ENCODE data around the gene CCDC27. TPM values are rescaled to one million over a fixed set of nuclear protein-coding genes. Genes with fewer than 3 reads are reported as not detected.
"Not testable (repeated sequence)": the region's sequence is repeated elsewhere in the genome, so short reads cannot be mapped to it uniquely, and the experiment has no call there.

The CCDC27 gene
- total RNA-seq, 1 donor from 2014 or later = not detected

- DNase-seq (ENCODE audit: low read depth in 2 of 2) = no peak
Observed at GRCh38 chr1:3789421-3790300, 37.4 kb downstream of the CCDC27 start.

DNA sequence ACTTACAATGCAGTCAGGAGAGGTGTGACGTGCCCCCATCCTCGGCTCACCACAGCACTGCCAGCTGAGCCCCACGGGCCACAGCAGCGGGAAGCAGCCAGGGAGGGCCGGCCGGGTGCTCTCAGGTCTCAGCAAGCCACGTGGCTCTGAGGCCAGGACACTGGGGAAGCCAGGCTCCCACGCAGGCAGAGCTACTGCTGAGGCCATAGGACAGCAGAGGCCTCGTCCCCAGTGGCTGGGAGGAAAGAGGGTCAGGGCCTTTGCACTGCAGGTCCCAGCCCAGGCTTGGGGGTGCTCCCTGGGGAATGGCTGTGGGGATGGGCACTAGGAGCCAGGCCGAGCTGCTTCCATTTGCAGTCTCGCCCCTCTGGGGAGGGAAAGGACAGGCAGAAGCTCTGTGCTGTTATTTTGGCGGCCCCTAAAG lies 38.3 kb downstream of the CCDC27 start:
- DNase-seq (ENCODE audit: low read depth in 2 of 2) = no peak

GRCh38 chr1:3790952-3791351 lies 38.7 kb downstream of the CCDC27 start:
- no peak for DNase-seq (ENCODE audit: low read depth in 2 of 2)

GRCh38 chr1:3795453-3796214 lies 43.4 kb downstream of the CCDC27 start:
- DNase-seq (ENCODE audit: low read depth in 2 of 2) = no peak

- peak; percentile 73 to 94 for DNase-seq (ENCODE audit: low read depth in 2 of 2)
Observed at GRCh38 chr1:3796215-3797061, 44.2 kb downstream of the CCDC27 start, which contains the start of gene LRRC47. Gene LRRC47 (minus strand): TSS chr1:3796498. CDS start chr1:3796476, 22 bp downstream.

DNA sequence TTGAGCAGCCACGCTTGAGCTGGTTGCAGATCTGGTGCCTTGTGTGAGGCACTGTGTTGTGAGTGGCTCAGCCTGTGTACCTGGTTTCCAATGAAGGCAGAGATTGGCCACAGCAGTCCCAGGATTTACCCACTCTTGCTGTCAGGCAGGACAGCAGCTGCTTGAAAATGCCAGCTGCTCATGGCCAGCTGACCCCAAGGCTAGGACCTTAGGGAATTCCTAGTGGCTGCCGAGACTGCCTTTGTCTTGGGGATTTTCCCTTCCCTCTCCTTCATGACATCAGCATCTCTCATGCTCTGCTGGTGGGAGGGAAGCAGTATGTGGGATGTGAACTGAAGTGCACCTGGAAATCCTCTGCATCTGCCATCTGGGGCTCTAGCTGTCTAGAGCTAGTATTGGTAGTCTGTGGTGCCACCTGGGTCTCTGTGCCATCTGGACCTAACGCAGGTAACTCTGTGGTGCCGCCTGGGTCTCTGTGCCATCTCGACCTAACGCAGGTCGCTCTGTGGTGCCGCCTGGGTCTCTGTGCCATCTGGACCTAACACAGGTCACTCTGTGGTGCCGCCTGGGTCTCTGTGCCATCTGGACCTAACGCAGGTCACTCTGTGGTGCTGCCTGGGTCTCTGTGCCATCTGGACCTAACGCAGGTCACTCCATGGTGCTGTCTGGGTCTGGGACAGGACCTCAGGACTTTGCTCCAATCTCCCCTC lies 47.9 kb downstream of the CCDC27 start:
- DNase-seq (ENCODE audit: low read depth in 2 of 2) = no peak

DNA sequence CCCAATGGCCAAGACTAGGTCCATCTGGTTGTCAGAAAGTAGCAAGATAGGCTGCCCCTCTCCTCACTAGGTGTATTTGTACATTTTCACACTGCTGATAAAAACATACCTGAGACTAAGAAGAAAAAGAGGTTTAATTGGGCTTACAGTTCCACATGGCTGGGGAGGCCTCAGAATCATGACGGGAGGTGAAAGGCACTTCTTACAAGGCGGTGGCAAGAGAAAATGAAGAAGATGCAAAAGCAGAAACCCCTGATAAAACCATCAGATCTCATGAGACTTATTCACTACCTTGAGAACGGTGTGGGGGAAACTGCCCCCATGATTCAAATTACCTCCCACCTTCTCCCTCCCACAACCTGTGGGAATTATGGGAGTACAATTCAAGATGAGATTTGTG lies 48.5 kb downstream of the CCDC27 start:
- DNase-seq (ENCODE audit: low read depth in 2 of 2) = not testable (repeated sequence)

- peak in 1 of 2 donors; percentile 24 for DNase-seq (ENCODE audit: low read depth in 2 of 2)
Observed at GRCh38 chr1:3803905-3804626, 51.8 kb downstream of the CCDC27 start.

DNA sequence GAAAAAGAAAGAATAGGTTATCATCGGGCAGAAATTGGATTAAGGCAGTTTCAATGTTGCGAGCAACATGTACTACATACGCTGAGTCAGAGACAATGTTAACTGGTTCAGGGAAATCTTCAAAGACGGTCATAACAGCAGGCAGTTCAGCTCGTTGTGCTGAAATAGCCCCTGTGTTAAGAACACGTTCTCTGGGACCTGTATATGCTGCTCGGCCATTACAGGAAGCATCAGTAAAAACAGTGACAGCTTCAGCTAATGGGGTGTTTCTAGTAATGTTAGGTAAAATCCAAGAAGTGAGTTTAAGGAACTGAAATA lies 52.3 kb downstream of the CCDC27 start:
- DNase-seq (ENCODE audit: low read depth in 2 of 2) = not testable (repeated sequence)

DNA sequence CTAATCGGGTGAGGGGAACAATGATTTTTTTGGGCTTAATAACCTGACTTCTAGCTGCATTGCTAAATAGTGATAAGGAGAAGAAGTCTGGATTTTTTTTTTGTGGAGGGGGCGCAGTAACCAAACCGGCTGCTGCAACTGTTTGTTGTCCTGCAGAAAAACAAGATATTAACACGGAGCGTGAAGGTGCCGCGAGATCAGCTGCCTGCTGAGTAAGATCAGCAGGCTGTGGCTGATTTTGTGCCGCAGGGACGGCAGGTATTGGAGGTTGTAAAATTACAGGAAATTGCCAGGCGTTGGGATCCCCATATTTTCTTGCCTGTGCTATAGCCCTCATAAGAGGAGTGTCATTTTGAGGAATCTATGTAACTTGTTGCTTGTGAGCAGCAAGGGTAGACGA lies 52.8 kb downstream of the CCDC27 start:
- DNase-seq (ENCODE audit: low read depth in 2 of 2) = no peak

DNA sequence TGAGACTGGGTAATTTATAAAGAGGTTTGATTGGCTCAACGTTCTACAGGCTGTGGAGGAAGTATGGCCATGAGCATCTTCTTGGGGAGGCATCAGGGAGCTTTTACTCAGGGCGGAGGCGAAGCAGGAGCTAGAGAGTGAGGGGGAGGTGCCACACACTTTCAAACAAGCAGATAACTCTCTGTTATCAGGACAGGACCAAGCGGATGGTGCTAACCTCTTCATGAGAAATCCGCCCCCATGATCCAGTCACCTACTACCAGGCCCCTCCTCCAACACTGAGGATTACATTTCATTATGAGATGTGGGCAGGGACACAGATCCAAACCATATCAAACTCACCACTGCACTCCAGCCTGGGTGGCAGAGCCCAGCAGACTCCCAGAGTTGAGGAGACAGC lies 55.5 kb downstream of the CCDC27 start:
- DNase-seq (ENCODE audit: low read depth in 2 of 2) = no peak

- no peak for DNase-seq (ENCODE audit: low read depth in 2 of 2)
Observed at GRCh38 chr1:3809680-3810079, 57.4 kb downstream of the CCDC27 start.

- not testable (repeated sequence) for DNase-seq (ENCODE audit: low read depth in 2 of 2)
Observed at GRCh38 chr1:3810149-3810761, 58.0 kb downstream of the CCDC27 start.

DNA sequence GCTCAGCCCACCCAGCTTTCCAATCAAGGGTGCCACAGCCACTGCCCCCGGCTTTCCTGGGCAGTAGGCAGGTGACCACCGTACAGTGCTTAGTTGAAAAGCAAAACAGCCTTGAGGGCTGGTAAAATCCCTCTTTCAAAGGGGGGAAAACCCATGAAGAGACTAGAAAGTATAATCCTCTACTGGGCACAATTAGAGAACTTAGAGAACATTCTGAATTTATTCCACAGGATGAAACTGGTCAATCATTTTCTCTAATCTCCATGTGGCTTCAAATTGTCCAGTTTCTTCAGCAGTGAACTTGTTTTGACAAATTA lies 59.3 kb downstream of the CCDC27 start:
- DNase-seq (ENCODE audit: low read depth in 2 of 2) = no peak

DNA sequence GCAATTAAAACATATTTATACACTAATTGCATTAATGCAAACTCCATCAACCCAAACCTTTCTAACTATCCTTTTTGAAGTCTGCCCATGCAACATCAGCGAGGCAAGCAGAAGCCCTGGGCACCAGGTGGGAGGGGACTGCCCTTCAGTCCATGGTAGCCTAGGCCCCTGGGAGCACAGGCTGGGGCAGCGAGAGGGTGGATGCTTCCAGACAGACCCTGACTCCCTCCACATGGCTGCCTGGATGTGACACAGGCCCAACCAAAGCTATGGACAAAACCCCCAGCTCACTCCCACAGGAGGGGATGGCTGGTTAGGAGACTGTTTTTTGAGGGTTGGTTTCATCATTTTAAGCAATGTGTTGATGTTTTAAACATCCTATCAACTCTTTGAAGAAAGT lies 61.8 kb downstream of the CCDC27 start:
- no peak for DNase-seq (ENCODE audit: low read depth in 2 of 2)

DNA sequence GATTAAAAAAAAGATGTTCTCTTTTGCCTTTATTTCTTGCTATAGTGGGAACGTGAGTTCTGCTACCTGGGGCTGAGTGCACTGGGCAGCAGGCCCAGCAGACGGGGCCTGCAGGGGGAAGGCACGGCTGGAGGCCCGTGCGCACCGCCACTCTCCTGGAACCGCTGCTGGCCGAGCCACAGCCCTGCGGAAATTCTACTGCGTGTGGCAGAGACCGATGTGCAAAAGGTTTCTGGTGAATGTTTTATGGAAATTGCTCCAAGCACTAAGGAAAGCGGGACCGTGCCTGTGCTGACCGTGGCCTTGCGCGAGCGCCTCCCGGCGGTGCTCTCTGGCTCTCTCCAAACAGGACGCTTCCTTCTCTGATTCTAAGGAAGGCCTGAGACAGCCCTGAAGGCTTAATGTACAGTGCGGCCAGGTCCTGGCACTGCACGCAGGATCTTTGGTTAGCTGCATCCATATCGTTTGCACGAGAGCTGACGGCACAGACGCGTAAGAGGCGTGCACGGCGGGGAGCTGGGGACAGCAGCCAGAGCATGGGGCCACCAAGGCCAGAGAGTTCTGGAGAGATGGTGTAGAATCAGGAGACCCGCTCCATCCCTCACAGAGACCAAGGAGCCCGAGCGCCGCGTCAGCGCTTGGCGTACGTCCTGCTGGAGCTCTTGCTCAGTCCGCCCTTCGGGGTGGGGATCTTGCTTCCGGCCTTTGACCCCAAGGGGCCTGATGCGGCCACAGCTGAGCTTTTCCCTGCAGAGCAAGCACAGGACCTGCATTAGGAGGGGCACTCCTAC lies 62.7 kb downstream of the CCDC27 start:
- DNase-seq (ENCODE audit: low read depth in 2 of 2) = no peak

DNA sequence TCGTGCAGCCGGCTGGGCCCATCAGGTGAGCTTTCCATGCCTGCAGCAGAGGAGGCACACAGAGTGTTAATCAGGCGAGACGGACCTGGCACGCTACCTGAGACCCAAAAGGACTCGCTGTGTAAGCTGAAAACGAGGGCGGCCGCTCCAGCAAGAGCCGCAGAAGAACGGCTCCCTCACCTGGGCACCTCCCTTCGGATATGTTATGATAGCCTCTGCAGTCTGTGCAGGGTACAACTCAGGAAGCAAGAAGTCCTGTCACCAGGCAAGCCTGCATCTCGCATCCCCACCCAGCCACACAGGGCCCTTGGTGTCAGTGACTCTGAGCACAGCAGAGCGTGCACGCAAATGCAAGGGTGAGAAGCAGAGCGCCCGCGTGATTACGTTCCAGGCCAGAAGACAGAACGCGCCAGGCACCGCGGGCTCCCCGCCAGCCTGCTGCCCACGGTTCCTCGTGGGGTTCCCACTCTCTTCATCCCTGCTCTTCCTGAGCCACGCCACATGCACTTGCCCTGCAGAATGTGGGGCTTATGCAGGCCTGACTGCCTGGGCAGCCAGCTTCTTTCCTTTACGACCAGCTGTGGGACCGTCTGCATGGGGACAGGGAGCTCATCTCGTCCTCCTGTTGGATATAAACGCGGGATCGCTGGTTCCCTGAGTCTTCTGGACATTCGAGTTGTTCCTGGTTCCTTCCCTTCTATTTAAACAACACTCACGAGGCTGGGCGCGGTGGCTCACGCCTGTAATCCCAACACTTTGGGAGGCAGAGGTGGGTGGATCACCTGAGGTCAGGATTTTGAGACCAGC lies 64.3 kb downstream of the CCDC27 start:
- no peak for DNase-seq (ENCODE audit: low read depth in 2 of 2)

DNA sequence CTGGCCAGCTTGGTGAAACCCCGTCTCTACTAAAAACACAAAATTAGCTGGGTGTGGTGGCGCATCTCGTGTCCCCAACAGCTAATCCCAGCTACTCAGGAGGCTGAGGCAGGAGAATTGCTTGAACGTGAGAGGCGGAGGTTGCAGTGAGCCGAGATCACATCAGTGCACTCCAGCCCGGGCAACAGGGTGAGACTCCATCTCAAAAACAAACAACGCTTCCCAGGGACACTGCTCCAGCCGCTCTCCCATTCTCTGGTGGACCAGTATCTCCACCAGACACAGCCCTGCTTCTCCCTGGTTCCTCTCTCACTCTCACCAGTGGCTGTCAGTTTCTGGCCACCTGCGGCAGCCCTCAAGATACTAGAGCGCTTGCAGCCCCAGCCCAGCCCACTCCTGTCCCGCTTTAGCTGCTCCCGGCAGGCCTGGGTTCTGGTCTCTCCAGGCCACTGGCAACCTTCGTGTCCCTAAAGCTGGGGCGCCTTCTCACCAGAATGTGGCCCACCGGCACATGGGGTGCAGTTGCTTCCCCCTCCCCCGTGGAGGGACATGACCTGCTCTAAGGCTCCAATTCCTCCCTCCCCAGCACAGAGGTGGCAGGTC lies 65.0 kb downstream of the CCDC27 start:
- DNase-seq (ENCODE audit: low read depth in 2 of 2) = no peak

Data from dermis microvascular lymphatic vessel endothelial cell (primary cell).